Brain microvascular endothelial cell (primary cell): ENCODE results near the gene ARHGAP10.

Source experiments
- DNase-seq: peaks from one replicate; pipeline ENCODE4 v3.0.0-alpha.2; 2020
- H3K27ac ChIP-seq: fragments of 250-450 bp; sonication (Bioruptor Pico); 2 replicates; pipeline ENCODE4 v1.5.1; 2020; ENCODE audit warnings: mild to moderate bottlenecking, moderate library complexity
- H3K27me3 ChIP-seq: fragments of 250-450 bp; sonication (Bioruptor Pico); replicated peaks from 2 replicates; pipeline ENCODE4 v1.5.1; 2020; ENCODE audit warnings: mild to moderate bottlenecking
- H3K36me3 ChIP-seq: fragments of 250-450 bp; sonication (Bioruptor Pico); replicated peaks from 2 replicates; pipeline ENCODE4 v1.5.1; 2020; ENCODE audit warnings: mild to moderate bottlenecking
- H3K4me3 ChIP-seq: 2 replicates; pipeline ENCODE4 v1.5.1; 2011; ENCODE audit warnings: low read depth, mild to moderate bottlenecking, control low read depth, low read length, moderate library complexity
- CTCF ChIP-seq: IDR thresholded peaks from 2 replicates; pipeline ENCODE4 v1.5.1; 2011; ENCODE audit warnings: low read depth, mild to moderate bottlenecking, moderate library complexity, low read length, control low read depth, inconsistent platforms; ENCODE audit errors: missing control alignments
- in situ Hi-C: cut with HindIII; loops from 2 replicates; pipeline ENCODE4 v1.10.0; 2017; ENCODE audit warnings: low sequenced_read_pairs, low pct_ligation_motif_present

ARHGAP10 gene

GRCh38 chr4:147689067-147689466, 42.8 kb upstream of the ARHGAP10 start:
- Histone ChIP-seq H3K4me3 (no peak overlapping the region), H3K36me3 (no peaks in the 10 kb centered on the region), H3K27ac (no peak overlapping the region), H3K27me3 (no peaks in the 10 kb centered on the region)
- in situ Hi-C loops, result no loop called here
- no peak for TF ChIP-seq CTCF
- DNase-seq, result no peak

DNA sequence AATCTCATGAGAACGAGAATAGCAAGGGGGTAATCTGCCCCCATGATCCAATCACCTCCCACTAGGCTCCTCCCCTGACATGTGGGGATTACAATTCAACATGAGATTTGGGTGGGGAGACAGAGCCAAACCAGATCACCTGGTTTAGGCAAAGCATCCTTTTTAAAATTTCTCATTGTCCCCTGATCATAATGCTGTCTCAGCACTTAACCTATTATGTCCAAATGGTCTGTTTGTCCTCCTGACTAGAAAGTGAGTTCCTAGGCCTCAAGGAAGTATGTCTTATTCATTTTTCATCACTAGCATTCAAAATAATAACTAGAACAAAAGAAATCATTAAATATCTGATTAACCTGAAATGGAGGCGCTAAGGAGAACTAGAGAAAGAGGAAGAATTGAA, 40.1 kb upstream of the ARHGAP10 start:
- H3K4me3 ChIP-seq, result no peak overlapping the region
- no peaks in the 10 kb centered on the region for H3K36me3 ChIP-seq
- no peak for TF ChIP-seq CTCF
- no peak overlapping the region for H3K27ac ChIP-seq
- in situ Hi-C loops, result no loop called here
- no peak for DNase-seq
- no peaks in the 10 kb centered on the region for H3K27me3 ChIP-seq

- no peak for TF ChIP-seq CTCF
- in situ Hi-C loops, result no loop called here
Observed at GRCh38 chr4:147693218-147693617, 38.7 kb upstream of the ARHGAP10 start.

DNA sequence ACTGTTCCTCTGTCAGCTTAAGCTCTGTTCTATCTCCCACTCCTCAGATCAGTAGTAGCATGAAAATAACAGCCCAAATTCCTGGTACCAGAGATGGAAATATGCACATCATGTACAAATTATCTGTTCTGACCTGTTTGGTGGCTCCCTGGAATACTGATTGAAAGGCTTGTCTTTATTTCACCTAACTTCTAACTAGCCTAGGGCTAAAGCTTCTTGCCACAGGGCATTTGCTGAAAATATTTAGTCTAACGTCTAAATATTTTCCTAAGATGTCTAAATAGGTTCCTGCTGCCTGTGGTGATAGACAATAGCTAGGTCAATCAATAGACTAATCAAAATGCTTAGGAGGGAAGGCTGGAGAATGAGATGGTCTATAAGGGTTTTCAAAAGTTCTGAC, 35.0 kb upstream of the ARHGAP10 start:
- DNase-seq, result no peak
- Histone ChIP-seq H3K27ac (no peak overlapping the region), H3K36me3 (no peaks in the 10 kb centered on the region), H3K27me3 (no peaks in the 10 kb centered on the region), H3K4me3 (no peak overlapping the region)
- in situ Hi-C loops, result no loop called here
- TF ChIP-seq CTCF, result no peak

More at GRCh38 chr4:147693218-147693617, 38.7 kb upstream of the ARHGAP10 start:
- H3K36me3 ChIP-seq, result no peaks in the 10 kb centered on the region
- H3K27me3 ChIP-seq, result no peaks in the 10 kb centered on the region
- no peak overlapping the region for H3K4me3 ChIP-seq
- H3K27ac ChIP-seq, result no peak overlapping the region
- no peak for DNase-seq

DNA sequence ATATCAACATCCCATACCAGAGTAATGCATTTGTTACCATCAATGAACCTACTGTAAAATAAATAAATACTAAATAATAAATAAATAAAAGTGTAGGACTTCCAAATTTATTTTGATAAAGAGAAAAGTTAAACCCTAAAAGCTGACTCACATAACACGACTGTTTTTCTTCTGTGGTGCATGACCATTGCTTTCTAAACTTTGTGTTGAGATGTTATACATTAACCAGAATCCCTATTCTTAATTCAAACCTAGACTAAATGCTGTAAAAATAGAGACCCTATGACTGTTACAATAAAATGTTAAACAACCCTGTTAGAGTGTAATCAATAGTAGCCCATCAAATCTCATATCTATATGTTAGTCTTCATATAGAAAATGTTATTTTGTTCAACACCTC, 27.0 kb upstream of the ARHGAP10 start:
- no peaks in the 10 kb centered on the region for H3K36me3 ChIP-seq
- no peak for TF ChIP-seq CTCF
- DNase-seq, result no peak
- in situ Hi-C loops, result loop anchor here (25.0 kb wide), 1 partner anchor 157 kb away; no protein-coding TSS in a partner anchor
- H3K27ac ChIP-seq, result no peak overlapping the region
- H3K4me3 ChIP-seq, result no peak overlapping the region
- no peaks in the 10 kb centered on the region for H3K27me3 ChIP-seq
